HEK293 (cell line): ENCODE data around the gene IQCE.

Experiments
- CTCF ChIA-PET: fragments of 350-600 bp; formaldehyde crosslinking; extraction: SDS; loops from one replicate; lab custom pipeline; 2021; ENCODE audit warnings: antibody characterized with exemption; lab: Yijun Ruan, JAX
- POLR2A ChIA-PET: fragments of 300-600 bp; formaldehyde crosslinking; extraction: SDS; loops from one replicate; lab custom pipeline; 2020; ENCODE audit warnings: antibody characterized with exemption, inconsistent platforms; lab: Yijun Ruan, JAX
- H3K27ac ChIP-seq: fragments of 200-500 bp; sonication (Bioruptor generic); 2 replicates; pipeline ENCODE4 v1.5.1; 2014; ENCODE audit warnings: low read depth, low read length, control low read depth, inconsistent platforms; ENCODE audit errors: extremely low read depth
- H3K36me3 ChIP-seq, 2 experiments: fragments of 200-500 bp in 1 of 2; sonication (Bioruptor generic) in 1 of 2; 1 replicate in 1 of 2; 2 replicates in 1 of 2; pipeline ENCODE4 v1.5.1; 2014 to 2017; ENCODE audit warnings: inconsistent platforms in 2 of 2, low read length in 2 of 2; ENCODE audit not compliant: control insufficient read depth in 2 of 2, insufficient read depth in 1 of 2
- H3K4me1 ChIP-seq: fragments of 200-500 bp; sonication (Bioruptor generic); 2 replicates; pipeline ENCODE4 v1.5.1; 2014; ENCODE audit warnings: mild to moderate bottlenecking, low read length, inconsistent platforms; ENCODE audit not compliant: control insufficient read depth, insufficient read depth
- H3K4me3 ChIP-seq: 2 replicates; pipeline ENCODE4 v1.5.1; 2011; ENCODE audit warnings: low read depth, mild to moderate bottlenecking, control low read depth, low read length, moderate library complexity
- H3K9me3 ChIP-seq: fragments of 200-500 bp; sonication (Bioruptor generic); 2 replicates; pipeline ENCODE4 v1.5.1; 2014; ENCODE audit warnings: low read depth, low read length, inconsistent platforms; ENCODE audit not compliant: control insufficient read depth, insufficient read depth
- FEZF1 ChIP-seq: fragments of 450-650 bp; formaldehyde crosslinking; IDR thresholded peaks from 2 replicates; pipeline ENCODE4 v1.5.1; 2016; ENCODE audit warnings: missing biosample characterization, missing genetic modification characterization
- KLF7 ChIP-seq: fragments of 450-650 bp; formaldehyde crosslinking; IDR thresholded peaks from 2 replicates; pipeline ENCODE4 v1.5.1; 2016; ENCODE audit warnings: missing biosample characterization, missing genetic modification characterization, borderline replicate concordance
- PBX3 ChIP-seq: sonication (generic); formaldehyde crosslinking; IDR thresholded peaks from 2 replicates; pipeline ENCODE4 v1.8.1; 2022; ENCODE audit warnings: mild to moderate bottlenecking, moderate library complexity, missing genetic modification reagents
- ZBTB20 ChIP-seq: fragments of 450-650 bp; formaldehyde crosslinking; IDR thresholded peaks from 2 replicates; pipeline ENCODE4 v1.5.1; 2016; ENCODE audit warnings: missing biosample characterization, missing genetic modification characterization
- ZBTB21 ChIP-seq: fragments of 450-650 bp; formaldehyde crosslinking; IDR thresholded peaks from 2 replicates; pipeline ENCODE4 v1.5.1; 2017; ENCODE audit warnings: missing biosample characterization, missing genetic modification characterization
- ZFHX2 ChIP-seq: fragments of 450-650 bp; formaldehyde crosslinking; conservative IDR thresholded peaks from 2 replicates; pipeline ENCODE4 v1.5.1; 2016; ENCODE audit warnings: missing biosample characterization, missing genetic modification characterization
- ZIC2 ChIP-seq: fragments of 450-650 bp; formaldehyde crosslinking; IDR thresholded peaks from 2 replicates; pipeline ENCODE4 v1.5.1; 2016; ENCODE audit warnings: missing biosample characterization, missing genetic modification characterization
- ZNF174 ChIP-seq: fragments of 450-650 bp; formaldehyde crosslinking; IDR thresholded peaks from 2 replicates; pipeline ENCODE4 v1.5.0; 2017; ENCODE audit warnings: missing biosample characterization, mild to moderate bottlenecking, missing genetic modification characterization
- ZNF19 ChIP-seq: fragments of 450-650 bp; formaldehyde crosslinking; IDR thresholded peaks from 2 replicates; pipeline ENCODE4; 2016; ENCODE audit warnings: missing biosample characterization, missing genetic modification characterization, low read depth
- ZNF23 ChIP-seq: fragments of 450-650 bp; formaldehyde crosslinking; IDR thresholded peaks from 2 replicates; pipeline ENCODE4 v1.5.1; 2016; ENCODE audit warnings: missing biosample characterization, missing genetic modification characterization, borderline replicate concordance
- ZNF324 ChIP-seq: fragments of 450-650 bp; formaldehyde crosslinking; IDR thresholded peaks from 2 replicates; pipeline ENCODE4 v1.5.1; 2016; ENCODE audit warnings: missing biosample characterization, missing genetic modification characterization
- ZNF501 ChIP-seq: fragments of 450-650 bp; formaldehyde crosslinking; IDR thresholded peaks from 2 replicates; pipeline ENCODE4 v1.5.1; 2016; ENCODE audit warnings: missing biosample characterization, missing genetic modification characterization
- ZNF513 ChIP-seq: fragments of 450-650 bp; IDR thresholded peaks from 2 replicates; pipeline ENCODE4 v1.5.1; 2018; ENCODE audit warnings: missing biosample characterization, missing genetic modification characterization
- ZNF707 ChIP-seq: fragments of 450-650 bp; formaldehyde crosslinking; IDR thresholded peaks from 2 replicates; pipeline ENCODE4 v1.5.1; 2016; ENCODE audit warnings: missing biosample characterization, missing genetic modification characterization
- ZNF777 ChIP-seq: fragments of 450-650 bp; formaldehyde crosslinking; IDR thresholded peaks from 2 replicates; pipeline ENCODE4 v1.5.1; 2017; ENCODE audit warnings: missing biosample characterization, missing genetic modification characterization, borderline replicate concordance
- ZSCAN30 ChIP-seq: fragments of 450-650 bp; IDR thresholded peaks from 2 replicates; pipeline ENCODE4 v1.5.1; 2018; ENCODE audit warnings: missing biosample characterization, mild to moderate bottlenecking, missing genetic modification characterization, moderate library complexity
- ZXDB ChIP-seq: fragments of 450-650 bp; formaldehyde crosslinking; IDR thresholded peaks from 2 replicates; pipeline ENCODE4 v1.5.1; 2016; ENCODE audit warnings: missing biosample characterization, missing genetic modification characterization
- TF ChIP-seq, protein P1 (sequence below): fragments of 450-650 bp; formaldehyde crosslinking; IDR thresholded peaks from 2 replicates; pipeline ENCODE4 v1.5.1; 2016; ENCODE audit warnings: missing biosample characterization, missing genetic modification characterization

Gene IQCE

DNA sequence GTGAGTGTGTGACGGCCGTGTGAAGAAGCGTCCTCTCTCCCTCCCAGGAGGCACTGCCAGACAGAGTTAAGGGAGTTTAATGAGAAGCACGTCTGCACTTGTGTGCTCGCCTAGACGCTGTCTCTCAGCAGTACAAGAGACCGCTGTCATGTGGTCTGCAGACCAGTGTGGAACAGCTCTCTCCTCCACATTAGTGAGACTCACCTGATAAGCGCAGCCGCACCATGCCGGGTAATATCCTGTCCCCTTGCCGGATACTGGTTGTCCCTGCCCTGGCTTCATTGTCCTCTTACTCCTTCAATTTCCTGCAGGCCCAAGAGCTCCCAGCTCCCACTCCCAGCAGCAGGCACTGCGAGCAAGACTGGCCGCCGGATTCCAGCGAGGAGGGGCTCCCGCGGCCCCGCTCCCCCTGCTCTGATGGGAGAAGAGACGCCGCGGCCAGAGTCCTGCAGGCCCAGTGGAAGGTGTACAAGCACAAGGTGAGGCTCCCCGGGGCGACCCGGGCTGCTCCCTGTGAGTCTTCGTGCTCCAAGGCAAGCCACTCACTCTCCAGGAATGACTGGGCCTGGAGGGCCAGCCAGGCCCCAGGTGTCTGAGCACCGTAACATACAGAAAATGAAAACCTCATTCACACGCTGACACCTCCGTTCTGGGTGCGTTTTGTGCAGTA is 39.5 kb downstream of the IQCE start:
- Histone ChIP-seq H3K9me3 (no peaks in the 10 kb centered on the region), H3K36me3 (peaks cover 0 to 52% of the 10 kb centered on the region in 2 experiments; a peak in 2 of 3 replicates), H3K4me3 (no peak overlapping the region), H3K4me1 (no peaks in the 10 kb centered on the region), H3K27ac (no peak overlapping the region)
- POLR2A ChIA-PET = no interaction called here
- no peak for TF ChIP-seq ZNF324 (tag by site-specific recombination)
- CTCF ChIA-PET = no interaction called here

DNA sequence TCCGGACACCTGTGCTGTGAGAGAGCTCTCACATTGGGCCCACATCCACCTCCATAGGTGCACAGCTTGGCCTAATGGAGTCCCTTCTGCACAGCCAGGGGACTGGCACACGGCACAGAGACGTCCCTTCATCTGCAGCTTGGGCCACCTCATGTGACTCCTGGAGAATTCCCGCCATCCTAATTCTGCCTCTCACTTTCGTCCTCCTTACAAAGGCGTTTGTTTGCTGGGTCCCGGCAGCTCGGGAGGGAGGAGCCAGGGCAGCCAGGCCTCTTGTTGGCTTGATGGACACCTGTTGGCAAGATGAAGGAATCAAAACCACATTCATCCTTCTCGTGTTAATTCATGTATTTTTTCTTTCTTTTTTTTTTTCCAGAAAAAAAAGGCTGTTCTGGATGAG is 42.3 kb downstream of the IQCE start:
- Histone ChIP-seq H3K4me1 (no peaks in the 10 kb centered on the region), H3K9me3 (no peaks in the 10 kb centered on the region), H3K4me3 (no peak overlapping the region), H3K36me3 (peaks cover 0 to 34% of the 10 kb centered on the region in 2 experiments; a peak in 2 of 3 replicates), H3K27ac (no peak overlapping the region)
- ChIA-PET CTCF (no interaction called here), POLR2A (no interaction called here)
- TF ChIP-seq ZXDB (tag by site-specific recombination) (no peak), ZNF174 (tag by site-specific recombination) (no peak), PBX3 (CRISPR knock-in tag) (no peak), KLF7 (no peak)

DNA sequence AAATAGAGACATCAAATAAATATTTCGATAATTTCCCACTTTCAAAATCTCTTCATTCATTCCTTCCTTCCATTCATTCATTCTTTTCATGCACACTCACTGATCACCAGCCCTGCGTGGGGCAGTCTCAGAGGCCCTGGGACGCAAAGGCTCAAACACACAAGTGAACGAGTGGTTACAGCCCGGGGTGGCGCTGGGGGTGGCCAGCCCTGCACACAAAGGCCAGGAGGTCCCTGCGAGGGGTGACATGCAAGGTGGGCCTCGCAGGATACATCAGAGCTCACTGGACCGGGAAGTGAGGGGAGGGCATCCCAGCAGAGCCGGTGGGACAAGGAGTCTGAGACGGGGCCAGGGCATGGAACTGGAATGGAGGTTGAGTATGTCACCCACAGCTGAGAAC is 43.1 kb downstream of the IQCE start:
- POLR2A ChIA-PET = interaction anchor here (0.6 kb wide), 1 partner anchor 29 kb away, joined by 8 read pairs; no protein-coding TSS in a partner anchor
- Histone ChIP-seq H3K4me1 (no peaks in the 10 kb centered on the region), H3K27ac (no peak overlapping the region), H3K4me3 (no peak overlapping the region), H3K9me3 (no peaks in the 10 kb centered on the region), H3K36me3 (peaks cover 0 to 29% of the 10 kb centered on the region in 2 experiments; a peak in 2 of 3 replicates)
- CTCF ChIA-PET = interaction anchor here (1.4 kb wide), 1 partner anchor 9 kb away, joined by 5 read pairs; no protein-coding TSS in a partner anchor
- no peak for TF ChIP-seq ZNF707 (tag by site-specific recombination)
- TF ChIP-seq PBX3 (CRISPR knock-in tag) = no peak
- TF ChIP-seq ZFHX2 (tag by site-specific recombination) = no peak
- no peak for TF ChIP-seq ZNF777
- no peak for TF ChIP-seq FEZF1 (tag by site-specific recombination)
- TF ChIP-seq ZNF19 (tag by site-specific recombination) = no peak
- TF ChIP-seq ZNF501 (tag by site-specific recombination) = no peak
- no peak for TF ChIP-seq ZBTB20
- no peak for TF ChIP-seq ZIC2
- TF ChIP-seq ZSCAN30 (tag by site-specific recombination) = no peak
- no peak for TF ChIP-seq ZNF513 (tag by site-specific recombination)
- no peak for TF ChIP-seq ZNF23 (tag by site-specific recombination)
- TF ChIP-seq ZBTB21 (tag by site-specific recombination) = no peak
- TF ChIP-seq, protein P1, sequence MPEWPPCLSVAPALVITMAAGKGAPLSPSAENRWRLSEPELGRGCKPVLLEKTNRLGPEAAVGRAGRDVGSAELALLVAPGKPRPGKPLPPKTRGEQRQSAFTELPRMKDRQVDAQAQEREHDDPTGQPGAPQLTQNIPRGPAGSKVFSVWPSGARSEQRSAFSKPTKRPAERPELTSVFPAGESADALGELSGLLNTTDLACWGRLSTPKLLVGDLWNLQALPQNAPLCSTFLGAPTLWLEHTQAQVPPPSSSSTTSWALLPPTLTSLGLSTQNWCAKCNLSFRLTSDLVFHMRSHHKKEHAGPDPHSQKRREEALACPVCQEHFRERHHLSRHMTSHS = no peak
